OCI-LY7 (cell line): ENCODE results near the gene GP1BB. TPM values are rescaled to one million over a fixed set of nuclear protein-coding genes. Genes with fewer than 3 reads are reported as not detected.

Experiments used
- BruUV-seq: library from RNA; stranded (reverse); fragments of 400-500 nt; replicated peaks from 2 replicates; lab custom pipeline; 2021; lab: Mats Ljungman, UMichigan
- CTCF ChIA-PET: fragments of 300-600 bp; sonication (Branson Sonifier 250); formaldehyde crosslinking; loops from one replicate; lab custom pipeline; 2022; ENCODE audit warnings: antibody characterized with exemption; ENCODE audit not compliant: unreplicated experiment; lab: Charles Lee
- POLR2A ChIA-PET: fragments of 300-600 bp; sonication (Branson Sonifier 250); formaldehyde crosslinking; loops from one replicate; lab custom pipeline; 2022; ENCODE audit warnings: antibody characterized with exemption; lab: Charles Lee
- DNase-seq: peaks from one replicate; pipeline ENCODE4 v3.0.0-alpha.2; 2015; ENCODE audit warnings: low spot score
- H2AFZ ChIP-seq: fragments of 200-600 bp; sonication (generic), shearing (Covaris generic); 2 replicates; pipeline ENCODE4 v1.6.1; 2014; ENCODE audit warnings: mild to moderate bottlenecking, antibody characterized with exemption, low read length, moderate library complexity
- H3K27ac ChIP-seq: fragments of 200-600 bp; sonication (generic); 2 replicates; pipeline ENCODE4 v1.5.1; 2014; ENCODE audit warnings: mixed run types, low read depth, mild to moderate bottlenecking, moderate library complexity, low read length, inconsistent platforms; ENCODE audit not compliant: poor library complexity, severe bottlenecking
- H3K36me3 ChIP-seq: fragments of 200-600 bp; sonication (generic); 2 replicates; pipeline ENCODE4 v1.6.1; 2014; ENCODE audit warnings: mild to moderate bottlenecking, antibody characterized with exemption, low read length, moderate library complexity, mixed read lengths; ENCODE audit not compliant: insufficient read depth
- H3K4me1 ChIP-seq: fragments of 200-600 bp; sonication (generic); 2 replicates; pipeline ENCODE4 v1.5.1; 2014; ENCODE audit warnings: mild to moderate bottlenecking, low read length; ENCODE audit not compliant: insufficient read depth, poor library complexity, severe bottlenecking
- H3K4me2 ChIP-seq: fragments of 200-600 bp; sonication (generic); 2 replicates; pipeline ENCODE4 v1.6.1; 2014; ENCODE audit warnings: mild to moderate bottlenecking, low read length
- H3K4me3 ChIP-seq: fragments of 200-600 bp; sonication (generic); 2 replicates; pipeline ENCODE4 v1.5.1; 2014; ENCODE audit warnings: mild to moderate bottlenecking, low read depth, low read length; ENCODE audit not compliant: poor library complexity, severe bottlenecking
- H3K79me2 ChIP-seq: fragments of 200-600 bp; sonication (generic); 2 replicates; pipeline ENCODE4 v1.6.1; 2016; ENCODE audit warnings: low read depth, mild to moderate bottlenecking, low read length, moderate library complexity, mixed read lengths; ENCODE audit not compliant: insufficient read depth
- H3K9me2 ChIP-seq: fragments of 200-600 bp; sonication (generic); 2 replicates; pipeline ENCODE4 v1.6.1; 2016; ENCODE audit warnings: mild to moderate bottlenecking, low read length, mixed read lengths; ENCODE audit not compliant: insufficient read depth
- H3K9me3 ChIP-seq: fragments of 200-600 bp; sonication (generic); 2 replicates; pipeline ENCODE4 v1.6.1; 2014; ENCODE audit warnings: mild to moderate bottlenecking, mixed run types, low read length, mixed read lengths
- H4K20me1 ChIP-seq: fragments of 200-600 bp; sonication (generic); 2 replicates; pipeline ENCODE4 v1.6.1; 2014; ENCODE audit warnings: mild to moderate bottlenecking, antibody characterized with exemption, low read length, moderate library complexity, mixed read lengths; ENCODE audit not compliant: insufficient read depth
- EZH2phosphoT487 ChIP-seq: fragments of 200-600 bp; sonication (generic); IDR thresholded peaks from 2 replicates; pipeline ENCODE4 v1.6.1; 2018; ENCODE audit warnings: low read depth, borderline replicate concordance, mild to moderate bottlenecking, mixed run types, antibody characterized with exemption, low read length, moderate library complexity, mixed read lengths
- intact Hi-C: fragments of 100-400 bp; cut with micrococcal nuclease; formaldehyde crosslinking; loops from one replicate; pipeline ENCODE4 v1.10.0; 2022; ENCODE audit not compliant: unreplicated experiment
- total RNA-seq, 2 experiments: library from RNA; depleted of rRNA in 1 of 2; stranded (reverse); fragments of >200 nt in 1 of 2; shearing (Covaris generic) in 1 of 2; gene quantifications; 2 replicates each; pipeline ENCODE4 v1.2.3, GENCODE V29; 2014 to 2022
- TF ChIP-seq, protein P1 (sequence below): fragments of 200-600 bp; sonication (generic); conservative IDR thresholded peaks from 2 replicates; pipeline ENCODE4 v1.5.1; 2014; ENCODE audit warnings: mild to moderate bottlenecking, antibody characterized with exemption, low read length, moderate library complexity, mixed read lengths

GP1BB gene
- total RNA-seq, 2 experiments from 2014 or later = not detected

DNA sequence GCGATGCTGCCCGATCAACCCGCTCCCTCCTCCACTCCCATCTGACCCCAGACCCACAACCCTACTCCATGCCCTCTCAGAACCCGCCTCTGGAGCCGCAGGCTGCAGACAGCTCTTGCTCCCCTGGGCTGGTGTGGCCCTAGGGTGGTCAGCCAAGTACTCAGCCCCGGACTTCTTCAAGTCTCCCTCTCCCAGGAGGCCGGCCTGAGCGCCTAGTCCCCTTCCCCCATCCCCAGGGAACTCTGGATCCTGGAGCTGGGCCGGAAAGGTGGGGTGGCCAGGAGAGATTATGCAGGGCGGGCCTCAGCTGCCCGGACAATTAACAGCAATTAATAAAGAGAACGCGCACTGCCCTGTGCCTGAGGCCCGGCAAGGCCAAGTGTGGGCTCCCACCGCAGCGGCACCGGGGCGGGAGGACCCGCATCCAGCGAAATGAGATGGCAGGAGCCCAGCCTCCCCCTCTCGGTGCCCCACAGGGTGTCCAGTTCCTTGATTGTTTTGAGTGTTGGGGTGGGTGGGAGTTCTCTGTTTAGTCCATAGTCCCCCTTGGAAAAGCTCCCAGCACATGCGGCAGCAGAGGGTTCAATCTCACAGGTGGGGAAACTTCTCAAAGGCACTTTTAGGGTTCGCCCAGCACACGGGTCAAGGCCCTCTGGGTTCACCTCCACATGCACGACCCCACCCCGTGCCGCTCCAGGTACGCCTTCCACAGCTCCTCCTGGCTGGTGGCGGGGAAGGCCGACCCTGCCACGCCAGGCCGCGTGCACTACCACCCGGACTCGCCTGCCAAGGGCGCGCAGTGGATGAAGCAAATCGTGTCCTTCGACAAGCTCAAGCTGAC is 40.3 kb downstream of the GP1BB start:
- Histone ChIP-seq H3K9me3 (no peaks in the 10 kb centered on the region), H3K4me2 (no peak overlapping the region), H4K20me1 (no peaks in the 10 kb centered on the region), H2AFZ (no peak overlapping the region), H3K79me2 (no peaks in the 10 kb centered on the region), H3K4me3 (no peak overlapping the region), H3K27ac (no peak overlapping the region), H3K36me3 (no peaks in the 10 kb centered on the region), H3K4me1 (peaks cover 4% of the 10 kb centered on the region), H3K9me2 (no peaks in the 10 kb centered on the region)
- no peak for DNase-seq
- BruUV-seq = no TSS peak
- CTCF ChIA-PET = no interaction called here
- POLR2A ChIA-PET = no interaction called here
- TF ChIP-seq EZH2phosphoT487 = no peak
- TF ChIP-seq, protein P1, sequence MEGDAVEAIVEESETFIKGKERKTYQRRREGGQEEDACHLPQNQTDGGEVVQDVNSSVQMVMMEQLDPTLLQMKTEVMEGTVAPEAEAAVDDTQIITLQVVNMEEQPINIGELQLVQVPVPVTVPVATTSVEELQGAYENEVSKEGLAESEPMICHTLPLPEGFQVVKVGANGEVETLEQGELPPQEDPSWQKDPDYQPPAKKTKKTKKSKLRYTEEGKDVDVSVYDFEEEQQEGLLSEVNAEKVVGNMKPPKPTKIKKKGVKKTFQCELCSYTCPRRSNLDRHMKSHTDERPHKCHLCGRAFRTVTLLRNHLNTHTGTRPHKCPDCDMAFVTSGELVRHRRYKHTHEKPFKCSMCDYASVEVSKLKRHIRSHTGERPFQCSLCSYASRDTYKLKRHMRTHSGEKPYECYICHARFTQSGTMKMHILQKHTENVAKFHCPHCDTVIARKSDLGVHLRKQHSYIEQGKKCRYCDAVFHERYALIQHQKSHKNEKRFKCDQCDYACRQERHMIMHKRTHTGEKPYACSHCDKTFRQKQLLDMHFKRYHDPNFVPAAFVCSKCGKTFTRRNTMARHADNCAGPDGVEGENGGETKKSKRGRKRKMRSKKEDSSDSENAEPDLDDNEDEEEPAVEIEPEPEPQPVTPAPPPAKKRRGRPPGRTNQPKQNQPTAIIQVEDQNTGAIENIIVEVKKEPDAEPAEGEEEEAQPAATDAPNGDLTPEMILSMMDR = no peak
- intact Hi-C loops = no loop called here

DNA sequence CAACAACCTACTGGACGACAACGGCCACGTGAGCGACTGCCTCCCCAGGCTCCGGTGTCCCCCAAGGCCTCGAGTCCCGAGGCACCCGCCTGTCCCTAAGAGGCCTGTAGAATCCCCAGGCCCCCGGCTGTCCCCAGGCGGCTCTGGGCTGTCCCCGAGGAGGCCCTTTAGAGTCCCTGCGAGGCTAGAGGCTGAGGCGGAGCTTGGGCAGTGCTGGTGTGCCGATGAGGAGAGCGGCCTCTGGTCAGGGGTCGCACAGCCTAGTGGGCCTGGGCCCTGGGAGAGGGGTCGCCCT is 40.9 kb downstream of the GP1BB start:
- Histone ChIP-seq H3K4me3 (no peak overlapping the region), H3K9me2 (no peaks in the 10 kb centered on the region), H3K4me1 (peaks cover 4% of the 10 kb centered on the region), H2AFZ (no peak overlapping the region), H4K20me1 (no peaks in the 10 kb centered on the region), H3K9me3 (no peaks in the 10 kb centered on the region), H3K27ac (no peak overlapping the region), H3K79me2 (no peaks in the 10 kb centered on the region), H3K4me2 (no peak overlapping the region), H3K36me3 (no peaks in the 10 kb centered on the region)
- no peak for DNase-seq
- ChIA-PET CTCF (no interaction called here), POLR2A (no interaction called here)
- no TSS peak for BruUV-seq
- TF ChIP-seq, protein P1 = no peak
- no peak for TF ChIP-seq EZH2phosphoT487
- intact Hi-C loops = no loop called here

DNA sequence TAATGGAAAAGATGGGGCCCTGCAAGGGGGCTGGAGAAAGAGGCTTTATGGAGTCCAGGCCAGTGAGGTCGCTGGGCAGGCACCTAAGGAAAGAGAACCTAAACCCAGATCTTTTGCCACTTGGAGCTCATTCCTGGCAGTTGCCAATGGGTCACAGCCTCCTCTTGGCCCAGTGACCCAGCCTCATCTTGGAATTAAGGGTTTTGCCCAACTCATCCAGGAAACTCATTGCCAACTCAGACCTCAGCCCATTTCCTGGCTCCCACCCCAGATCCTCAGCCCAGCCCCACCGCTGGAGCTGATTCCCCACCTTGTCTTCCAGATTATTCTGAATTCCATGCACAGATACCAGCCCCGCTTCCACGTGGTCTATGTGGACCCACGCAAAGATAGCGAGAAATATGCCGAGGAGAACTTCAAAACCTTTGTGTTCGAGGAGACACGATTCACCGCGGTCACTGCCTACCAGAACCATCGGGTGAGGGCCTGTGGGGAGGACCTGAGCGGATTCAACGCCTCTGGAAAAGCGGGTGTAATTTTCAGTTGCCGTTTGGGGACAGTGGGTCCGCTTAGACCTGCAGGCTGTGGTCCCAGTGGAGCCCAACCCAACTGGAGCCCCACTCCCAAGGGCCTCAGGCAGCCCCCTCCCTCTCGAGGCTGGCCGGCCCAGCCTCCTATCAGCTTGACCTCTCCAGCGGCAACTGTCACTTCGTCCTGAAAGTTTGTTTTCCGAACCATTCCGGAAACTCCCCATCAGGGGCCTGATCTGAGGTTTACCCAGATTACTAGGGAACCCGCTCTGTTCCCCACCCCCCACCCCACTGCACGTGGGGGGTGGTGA is 41.5 kb downstream of the GP1BB start:
- H3K79me2 ChIP-seq = no peaks in the 10 kb centered on the region
- ChIA-PET POLR2A (no interaction called here), CTCF (no interaction called here)
- peaks cover 4% of the 10 kb centered on the region for H3K4me1 ChIP-seq
- H3K4me3 ChIP-seq = no peak overlapping the region
- H3K27ac ChIP-seq = no peak overlapping the region
- DNase-seq = no peak
- intact Hi-C loops = no loop called here
- no peaks in the 10 kb centered on the region for H4K20me1 ChIP-seq
- H3K9me2 ChIP-seq = no peaks in the 10 kb centered on the region
- no peak overlapping the region for H3K4me2 ChIP-seq
- no TSS peak for BruUV-seq
- no peaks in the 10 kb centered on the region for H3K36me3 ChIP-seq
- TF ChIP-seq EZH2phosphoT487 = no peak
- TF ChIP-seq, protein P1 = no peak
- H2AFZ ChIP-seq = no peak overlapping the region
- H3K9me3 ChIP-seq = no peaks in the 10 kb centered on the region
